ENCODE measurements around the gene LILRA6.
A peak's percentile ranks its signal among the peaks of the same experiment; 100 is the strongest.

- TF ChIP-seq POLR2AphosphoS5 (IDR thresholded peaks at IDR 0.05; ENCODE audit: borderline replicate concordance, low read depth, low read length) (peak; percentile 7; the same call in 1 of the 2 replicates), EZH2 (IDR thresholded peaks at IDR 0.05) (no peak), FOXP2 (optimal IDR thresholded peaks at IDR 0.05; ENCODE audit: control extremely low read depth, extremely low read length, insufficient read depth) (no peak)
These were observed 33.4 kb downstream of the LILRA6 start for GRCh38 chr19:54209058-54209810.
